Measurements from ENCODE around the gene PDE4B.

GRCh38 chr1:66311628-66312027 is 518.9 kb downstream of the PDE4B start:
- TF ChIP-seq CTCF (IDR thresholded peaks at IDR 0.05) (no peak), POLR2A (IDR thresholded peaks at IDR 0.05) (no peak)

Measured in esophagus squamous epithelium (tissue), 4 donors.